Stimulated activated CD4-positive, alpha-beta T cell treated with anti-CD3 and anti-CD28 coated beads, Interleukin-15, amount 100 ng/mL, for 24 hours (primary cell): ENCODE measurements around the gene LYZ.

ENCODE experiments used
- DNase-seq: peaks from one replicate; pipeline ENCODE4 v3.0.0-alpha.2; 2020

The LYZ gene

DNA sequence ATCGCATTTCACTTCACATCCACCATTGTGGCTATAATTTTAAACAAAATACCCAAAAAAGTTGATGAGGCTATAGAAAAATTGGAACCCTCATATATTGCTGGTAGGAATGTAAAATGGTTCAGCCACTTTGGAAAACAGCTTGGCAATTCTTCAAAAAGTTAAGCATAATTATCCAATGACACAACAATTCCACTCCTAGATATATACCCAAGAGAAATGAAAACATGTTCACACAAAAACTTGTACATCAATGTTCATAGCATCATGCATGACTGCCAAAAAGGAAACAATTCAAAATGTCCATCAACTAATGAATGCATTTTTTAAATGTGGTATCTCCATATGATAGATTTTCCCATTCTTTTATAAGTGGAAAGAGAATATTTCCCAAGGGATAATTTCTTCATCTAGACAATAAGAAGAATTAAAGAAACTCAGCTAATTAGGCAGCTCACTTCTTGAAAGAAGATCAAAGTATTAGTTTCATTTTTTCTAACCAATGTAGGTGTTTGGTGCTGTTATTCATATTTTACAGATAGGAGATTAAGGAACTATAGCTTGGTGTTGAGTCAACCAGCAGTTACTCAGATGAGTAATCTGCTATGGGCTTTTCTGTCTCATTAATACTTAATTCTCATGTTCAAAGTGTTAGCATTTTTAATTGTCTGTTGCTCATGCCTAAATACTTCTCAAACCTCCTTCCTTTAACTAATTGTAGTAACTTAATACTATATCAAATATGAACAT lies 44.2 kb downstream of the LYZ start:
- no peak for DNase-seq

GRCh38 chr12:69396041-69396440 lies 47.9 kb downstream of the LYZ start:
- no peak for DNase-seq

DNA sequence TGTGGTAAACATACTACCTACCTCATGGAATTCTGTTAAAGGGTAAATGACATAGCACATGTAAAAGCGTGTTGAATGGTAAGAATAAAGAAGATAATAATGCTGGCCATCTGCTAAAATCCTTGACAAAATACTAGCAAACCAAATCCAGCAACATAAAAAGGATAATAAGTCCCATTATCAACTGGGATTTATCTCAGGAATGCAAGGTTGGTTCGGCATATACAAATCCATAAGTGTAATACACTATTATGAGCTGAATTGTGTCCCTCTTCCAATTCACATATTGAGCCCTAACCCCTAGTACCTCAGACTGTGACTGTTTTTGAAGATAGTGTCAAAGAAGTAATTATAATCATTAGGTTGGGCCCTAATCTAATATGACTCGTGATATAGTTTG lies 48.8 kb downstream of the LYZ start:
- no peak for DNase-seq

- no peak for DNase-seq
Measured at GRCh38 chr12:69397978-69398377, 49.8 kb downstream of the LYZ start.

- no peak for DNase-seq
Measured at GRCh38 chr12:69401940-69402339, 53.8 kb downstream of the LYZ start.
